Prostate gland (tissue), 2 donors: ENCODE measurements around the gene CLCN2. TPM values are rescaled to one million over a fixed set of nuclear protein-coding genes. Genes with fewer than 3 reads are reported as not detected.

Source experiments
- DNase-seq: peaks from one replicate; pipeline ENCODE4 v3.0.0-alpha.2; 2019; ENCODE audit warnings: low spot score
- H3K27ac ChIP-seq, 2 donors: fragments of 200-600 bp; sonication (generic); 2 replicates each; pipeline ENCODE4 v1.5.1; 2017 to 2019
- H3K27me3 ChIP-seq: fragments of 200-600 bp; sonication (generic); replicated peaks from 2 replicates; pipeline ENCODE4 v1.5.1; 2019; ENCODE audit not compliant: insufficient read depth
- H3K36me3 ChIP-seq, 2 donors: fragments of 200-600 bp; sonication (generic); 1 replicate in 1 of 2; 2 replicates in 1 of 2; pipeline versions ENCODE4 v1.5.1 to v1.8.1; 2017 to 2019
- H3K4me1 ChIP-seq: fragments of 200-600 bp; sonication (generic); replicated peaks from 2 replicates; pipeline ENCODE4 v1.5.1; 2019
- H3K4me3 ChIP-seq, 2 donors: fragments of 200-600 bp; sonication (generic); 2 replicates each; pipeline ENCODE4 v1.5.1; 2017 to 2019
- H3K9me3 ChIP-seq: fragments of 200-600 bp; sonication (generic); 2 replicates; pipeline ENCODE4 v1.5.1; 2017
- CTCF ChIP-seq, 4 experiments: fragments of 200-600 bp in 2 of 4; fragments of 450-650 bp in 2 of 4; sonication (generic) in 2 of 4; IDR thresholded peaks; 1 replicate in 3 of 4; 2 replicates in 1 of 4; pipeline ENCODE4 v1.5.1; 2016 to 2019; ENCODE audit warnings: antibody characterized with exemption in 4 of 4, mild to moderate bottlenecking in 2 of 4, moderate library complexity in 2 of 4
- POLR2A ChIP-seq: fragments of 450-650 bp; IDR thresholded peaks from one replicate; pipeline ENCODE4 v1.6.1; 2016; ENCODE audit warnings: antibody characterized with exemption, mild to moderate bottlenecking
- POLR2AphosphoS5 ChIP-seq: sonication (generic); formaldehyde crosslinking; IDR thresholded peaks from one replicate; pipeline ENCODE4 v1.6.1; 2017; ENCODE audit warnings: antibody characterized with exemption
- WGBS: methylation state at CpG from one replicate; pipeline ENCODE4 v1.1.5; 2018; 5-methylcytosine and 5-hydroxymethylcytosine counted together
- intact Hi-C: fragments of 100-400 bp; cut with DNase I; formaldehyde crosslinking; loops from one replicate; pipeline ENCODE4 v1.14.2; 2022
- total RNA-seq, 2 donors: library from RNA; depleted of rRNA; stranded (reverse); fragments of >200 nt; gene quantifications; one replicate each; pipeline ENCODE4 v1.1.0, GENCODE V29; 2016

Gene CLCN2
- total RNA-seq, 2 donors from 2014 or later = 4.9 to 47.5 TPM

- intact Hi-C loops = no loop called here
- H3K36me3 ChIP-seq = peaks cover 11 to 47% of the 10 kb centered on the region in 2 donors
- 73% methylated on average over 1 of the region's 1 CpG for WGBS
Measured at GRCh38 chr3:184305577-184305976, 55.8 kb downstream of the CLCN2 start.

DNA sequence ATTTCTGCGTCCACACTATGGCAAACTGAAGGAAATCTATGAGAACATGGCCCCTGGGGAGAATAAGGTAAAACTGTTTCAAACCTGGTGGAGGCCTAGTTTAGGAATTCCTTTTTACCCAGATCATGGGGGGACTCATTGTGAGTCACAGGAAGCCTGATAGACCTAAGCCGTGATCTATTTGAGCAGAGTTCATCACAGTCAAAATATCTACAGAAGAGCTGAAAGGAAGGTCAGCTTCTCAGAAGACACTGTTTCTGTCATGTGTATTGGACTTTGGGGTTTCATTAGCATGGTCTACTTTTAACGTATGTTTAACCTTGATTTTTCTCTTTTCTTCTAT is 61.1 kb downstream of the CLCN2 start:
- no peak overlapping the region for H3K4me3 ChIP-seq
- DNase-seq = no peak
- no peaks in the 10 kb centered on the region for H3K27me3 ChIP-seq
- peaks cover 11 to 21% of the 10 kb centered on the region in 2 donors for H3K36me3 ChIP-seq
- intact Hi-C loops = no loop called here
- no peaks in the 10 kb centered on the region for H3K9me3 ChIP-seq
- TF ChIP-seq POLR2A (no peak), POLR2AphosphoS5 (no peak), CTCF (IDR thresholded peaks at IDR 0.05) (no peak)
- H3K4me1 ChIP-seq = peaks cover 5% of the 10 kb centered on the region
- 83% methylated on average over 3 of the region's 3 CpGs for WGBS
- H3K27ac ChIP-seq = no peak overlapping the region

More at GRCh38 chr3:184305577-184305976, 55.8 kb downstream of the CLCN2 start:
- DNase-seq = no peak
- H3K4me3 ChIP-seq = no peak overlapping the region
- H3K27ac ChIP-seq = no peak overlapping the region
- no peaks in the 10 kb centered on the region for H3K4me1 ChIP-seq
- H3K27me3 ChIP-seq = no peaks in the 10 kb centered on the region
- H3K9me3 ChIP-seq = no peaks in the 10 kb centered on the region
- TF ChIP-seq POLR2AphosphoS5 (no peak), CTCF (IDR thresholded peaks at IDR 0.05) (peak in 3 of 4 experiments; percentile 24 to 28 (median 28)), POLR2A (no peak)

DNA sequence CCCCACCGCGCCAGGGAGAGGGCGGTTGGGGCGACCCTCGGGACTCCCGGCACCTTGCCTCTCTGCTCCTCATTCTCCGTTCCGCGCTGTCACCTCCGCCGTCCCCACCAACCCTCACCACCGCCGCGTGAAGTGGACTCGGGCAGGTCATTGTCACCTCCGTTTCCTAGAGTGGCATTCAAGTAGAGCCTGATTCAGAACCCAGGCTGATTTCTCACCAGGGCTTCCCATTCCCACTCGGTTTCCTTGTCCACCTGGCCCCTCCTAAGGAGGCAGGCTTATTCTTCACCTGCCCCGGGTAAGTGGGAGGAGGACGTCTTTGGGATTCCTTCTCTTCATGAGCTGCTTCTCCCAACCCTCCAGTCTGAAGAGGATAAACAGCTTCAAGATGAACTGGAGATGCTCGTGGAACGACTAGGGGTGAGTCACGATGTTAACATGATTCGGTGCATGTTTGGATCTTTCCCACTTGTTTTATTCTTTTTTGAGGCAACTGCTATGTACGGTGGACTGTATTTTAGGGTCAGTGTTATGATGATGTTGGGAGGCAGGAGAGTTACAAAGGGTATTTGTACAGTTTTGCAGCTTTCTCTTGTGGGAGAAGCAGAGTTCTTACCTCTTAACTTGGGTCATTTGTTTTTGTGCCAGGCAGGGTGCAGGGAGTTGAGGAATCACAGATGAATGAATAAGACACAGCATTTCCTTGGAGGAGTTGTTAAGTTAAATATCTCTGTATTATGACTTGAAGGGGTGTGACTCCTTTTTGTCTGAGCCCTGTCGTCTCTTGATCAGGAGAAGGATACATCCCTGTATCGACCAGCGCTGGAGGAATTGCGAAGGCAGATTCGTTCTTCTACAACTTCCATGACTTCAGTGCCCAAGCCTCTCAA is 61.7 kb downstream of the CLCN2 start:
- intact Hi-C loops = loop anchor here (2.0 to 5.0 kb wide), 3 partner anchors 15 to 127 kb away; partner anchors contain the start of genes AP2M1, CLCN2, EIF4G1 and POLR2H
- no peak for TF ChIP-seq CTCF (IDR thresholded peaks at IDR 0.05)
- no peak for TF ChIP-seq POLR2A
- TF ChIP-seq POLR2AphosphoS5 = no peak
- Histone ChIP-seq H3K27ac (peak overlapping the region; percentile 48 to 78), H3K4me1 (peaks cover 5% of the 10 kb centered on the region), H3K27me3 (no peaks in the 10 kb centered on the region), H3K4me3 (peak overlapping the region; percentile 54 to 89), H3K36me3 (peaks cover 11 to 21% of the 10 kb centered on the region in 2 donors), H3K9me3 (no peaks in the 10 kb centered on the region)
- WGBS = 17% methylated on average over 27 of the region's 29 CpGs
- no peak for DNase-seq

- H3K27me3 ChIP-seq = no peaks in the 10 kb centered on the region
- no peaks in the 10 kb centered on the region for H3K9me3 ChIP-seq
- intact Hi-C loops = loop anchor here (2.0 to 5.0 kb wide), 3 partner anchors 16 to 127 kb away; partner anchors contain the start of genes AP2M1, CLCN2, EIF4G1 and POLR2H
- DNase-seq = peak; percentile 96
- H3K36me3 ChIP-seq = peaks cover 5 to 21% of the 10 kb centered on the region in 2 donors
- TF ChIP-seq CTCF (IDR thresholded peaks at IDR 0.05) (peak in 1 of 4 experiments; percentile 20), POLR2A (peak; percentile 56), POLR2AphosphoS5 (peak; percentile 83)
- H3K4me1 ChIP-seq = peaks cover 5% of the 10 kb centered on the region
- under 1% methylated on average over 64 of the region's 78 CpGs for WGBS
- peak within 1 kb of the TSS; percentile 54 to 89 for H3K4me3 ChIP-seq
- H3K27ac ChIP-seq = peak within 1 kb of the TSS; percentile 78 to 81
Measured at GRCh38 chr3:184298759-184299487, 62.5 kb downstream of the CLCN2 start, which contains the start of gene PSMD2. Gene PSMD2 (plus strand): TSS chr3:184299241. CDS start chr3:184299267, 26 bp downstream.
